ENCODE results near the gene ANKRD23. TPM values are rescaled to one million over a fixed set of nuclear protein-coding genes. Genes with fewer than 3 reads are reported as not detected.

ANKRD23 gene
- total RNA-seq, 2 experiments from 2014 or later: 6.2 to 10.4 TPM

GRCh38 chr2:96872591-96873349, 28.9 kb upstream of the ANKRD23 start:
- H3K27me3 ChIP-seq (ENCODE audit: control insufficient read depth in 1 of 2, insufficient read depth in 2 of 2, low read length in 2 of 2): no peaks in the 10 kb centered on the region
- Mint-ChIP-seq H3K27ac (peak overlapping the region; percentile 49), H3K4me1 (ENCODE audit: low read depth) (peaks cover 51% of the 10 kb centered on the region), H3K27me3 (no peaks in the 10 kb centered on the region), H3K4me3 (peak overlapping the region; percentile 15), H3K9me3 (no peaks in the 10 kb centered on the region), H3K36me3 (ENCODE audit: low read depth) (peaks cover 13% of the 10 kb centered on the region)
- no peak for TF ChIP-seq CTCF (IDR thresholded peaks at IDR 0.05)
- ChIA-PET CTCF (interaction anchor here (0.6 to 3.1 kb wide), 2 partner anchors 15 to 55 kb away, joined by 3 to 19 read pairs; partner anchors contain the start of gene ANKRD39), POLR2A (interaction anchor here (0.8 to 2.7 kb wide), 5 partner anchors 10 to 90 kb away, joined by 3 to 11 read pairs (median 8); partner anchors contain the start of gene ANKRD39)
- DNase-seq (no peak), ATAC-seq (ENCODE audit: poor library complexity) (no peak)
- no peaks in the 10 kb centered on the region for H3K36me3 ChIP-seq (ENCODE audit: insufficient read depth, low read length)
- H3K9me3 ChIP-seq (ENCODE audit: control insufficient read depth in 1 of 2, insufficient read depth in 1 of 2, low read length in 2 of 2): no peaks in the 10 kb centered on the region
- peaks cover 40% of the 10 kb centered on the region for H3K4me1 ChIP-seq (ENCODE audit: insufficient read depth, low read length)
- intact Hi-C loops (cut with DNase I, micrococcal nuclease): loop anchor here in 1 of 2 experiments (5.0 kb wide), 1 partner anchor 90 kb away; no protein-coding TSS in a partner anchor
- no peak overlapping the region for H3K27ac ChIP-seq (ENCODE audit: low read depth in 1 of 2, low read length in 2 of 2)
- H3K4me3 ChIP-seq (ENCODE audit: low read length): no peak overlapping the region

- Mint-ChIP-seq H3K9me3 (no peaks in the 10 kb centered on the region), H3K27ac (peak overlapping the region; percentile 97), H3K27me3 (no peaks in the 10 kb centered on the region), H3K36me3 (ENCODE audit: low read depth) (peaks cover 30% of the 10 kb centered on the region), H3K4me3 (peak overlapping the region; percentile 97), H3K4me1 (ENCODE audit: low read depth) (peaks cover 63% of the 10 kb centered on the region)
- intact Hi-C loops (cut with DNase I, micrococcal nuclease): loop anchor here in 1 of 2 experiments (1.0 to 5.0 kb wide), 2 partner anchors 43 to 92 kb away; no protein-coding TSS in a partner anchor
- ChIA-PET POLR2A (interaction anchor here (0.7 to 1.9 kb wide), 17 partner anchors 9 to 92 kb away, joined by 3 to 24 read pairs (median 4); partner anchors contain the start of genes ANKRD39 and CNNM3), CTCF (interaction anchor here (1.0 to 1.6 kb wide), 5 partner anchors 10 to 242 kb away, joined by 3 to 17 read pairs (median 4); partner anchors contain the start of genes ANKRD39 and CNNM3)
- TF ChIP-seq CTCF (IDR thresholded peaks at IDR 0.05): no peak
- Histone ChIP-seq H3K9me3 (ENCODE audit: control insufficient read depth in 1 of 2, insufficient read depth in 1 of 2, low read length in 2 of 2) (no peaks in the 10 kb centered on the region), H3K27me3 (ENCODE audit: control insufficient read depth in 1 of 2, insufficient read depth in 2 of 2, low read length in 2 of 2) (no peaks in the 10 kb centered on the region), H3K36me3 (ENCODE audit: insufficient read depth, low read length) (peaks cover 18% of the 10 kb centered on the region), H3K4me1 (ENCODE audit: insufficient read depth, low read length) (peaks cover 60% of the 10 kb centered on the region), H3K4me3 (ENCODE audit: low read length) (peak overlapping the region; percentile 60), H3K27ac (ENCODE audit: low read depth in 1 of 2, low read length in 2 of 2) (peak overlapping the region; percentile 66 to 67)
- peak; percentile 69 for ATAC-seq (ENCODE audit: poor library complexity)
- DNase-seq: peak; percentile 44 to 88 (median 64)
These were observed 26.9 kb upstream of the ANKRD23 start for GRCh38 chr2:96870626-96871255.

GRCh38 chr2:96869822-96870625, 26.2 kb upstream of the ANKRD23 start, which contains the start of gene SEMA4C:
SEMA4C (minus strand) TSS chr2:96870080; CDS start chr2:96867886, 2,194 bp downstream.
- POLR2A ChIA-PET: interaction anchor here (0.7 to 3.4 kb wide), 17 partner anchors 10 to 93 kb away, joined by 3 to 44 read pairs (median 8); partner anchors contain the start of genes ANKRD39 and CNNM3
- Mint-ChIP-seq H3K9me3 (no peaks in the 10 kb centered on the region), H3K36me3 (ENCODE audit: low read depth) (peaks cover 36% of the 10 kb centered on the region), H3K4me3 (peak within 1 kb of the TSS; percentile 97), H3K4me1 (ENCODE audit: low read depth) (peaks cover 61% of the 10 kb centered on the region), H3K27ac (peak within 1 kb of the TSS; percentile 97), H3K27me3 (no peaks in the 10 kb centered on the region)
- Histone ChIP-seq H3K27me3 (ENCODE audit: control insufficient read depth in 1 of 2, insufficient read depth in 2 of 2, low read length in 2 of 2) (no peaks in the 10 kb centered on the region), H3K4me1 (ENCODE audit: insufficient read depth, low read length) (peaks cover 65% of the 10 kb centered on the region), H3K27ac (ENCODE audit: low read depth in 1 of 2, low read length in 2 of 2) (peak within 1 kb of the TSS; percentile 67 to 69), H3K36me3 (ENCODE audit: insufficient read depth, low read length) (peaks cover 25% of the 10 kb centered on the region), H3K9me3 (ENCODE audit: control insufficient read depth in 1 of 2, insufficient read depth in 1 of 2, low read length in 2 of 2) (no peaks in the 10 kb centered on the region), H3K4me3 (ENCODE audit: low read length) (peak within 1 kb of the TSS; percentile 80)
- DNase-seq (peak; percentile 43 to 83 (median 63)), ATAC-seq (ENCODE audit: poor library complexity) (peak; percentile 48)
- intact Hi-C loops (cut with DNase I, micrococcal nuclease): loop anchor here (2.0 to 5.0 kb wide), 2 partner anchors 79 to 92 kb away; no protein-coding TSS in a partner anchor
- CTCF ChIA-PET: interaction anchor here (1.0 to 3.9 kb wide), 6 partner anchors 9 to 242 kb away, joined by 4 to 47 read pairs (median 4); partner anchors contain the start of gene ANKRD39
- TF ChIP-seq CTCF (IDR thresholded peaks at IDR 0.05): no peak

Measured in CD4-positive, alpha-beta T cell (primary cell).